Measurements from ENCODE around the gene ID3. TPM values are rescaled to one million over a fixed set of nuclear protein-coding genes. Genes with fewer than 3 reads are reported as not detected.

The ID3 gene, protein sequence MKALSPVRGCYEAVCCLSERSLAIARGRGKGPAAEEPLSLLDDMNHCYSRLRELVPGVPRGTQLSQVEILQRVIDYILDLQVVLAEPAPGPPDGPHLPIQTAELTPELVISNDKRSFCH
- 1,094 TPM for total RNA-seq

DNA sequence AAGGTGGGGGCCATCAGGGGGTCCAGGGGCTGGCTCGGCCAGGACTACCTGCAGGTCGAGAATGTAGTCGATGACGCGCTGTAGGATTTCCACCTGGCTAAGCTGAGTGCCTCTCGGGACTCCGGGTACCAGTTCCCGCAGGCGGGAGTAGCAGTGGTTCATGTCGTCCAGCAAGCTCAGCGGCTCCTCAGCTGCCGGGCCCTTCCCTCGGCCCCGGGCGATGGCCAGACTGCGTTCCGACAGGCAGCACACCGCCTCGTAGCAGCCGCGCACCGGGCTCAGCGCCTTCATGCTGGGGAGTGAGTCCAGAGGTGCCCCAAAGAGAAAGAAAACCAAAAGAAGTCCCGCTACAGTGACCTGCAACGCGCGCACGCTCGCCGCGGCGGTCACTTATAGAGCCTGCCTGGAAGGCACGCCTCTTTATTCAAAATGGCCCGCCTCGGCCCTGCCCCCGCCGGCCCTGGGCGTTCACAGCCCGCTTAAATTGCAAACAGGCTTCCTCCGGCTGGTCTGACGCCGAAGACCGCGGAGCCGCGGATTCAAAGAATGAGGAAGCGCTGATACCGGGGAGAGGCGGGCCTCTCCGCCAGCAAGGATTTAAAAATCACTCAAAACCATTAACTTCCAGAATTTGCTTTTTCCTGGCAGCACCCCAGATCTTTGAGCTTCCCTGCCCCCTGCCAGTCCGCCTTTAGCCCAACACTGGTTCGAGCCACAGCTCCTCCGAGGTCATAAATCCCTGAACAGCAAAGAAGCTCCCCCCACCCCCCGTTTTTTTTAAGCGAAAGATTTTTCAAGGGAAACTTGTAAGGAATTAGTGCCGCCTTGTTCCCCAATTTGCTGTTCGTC is at the start of gene ID3:
Gene ID3, minus strand, starts transcription at position 366 of the 849 bp plus-strand sequence. Its CDS starts 75 bp downstream, at position 291.
- Histone ChIP-seq H3K36me3 (peaks cover 17 to 25% of the 10 kb centered on the region in 2 donors), H3K27me3 (no peaks in the 10 kb centered on the region), H3K4me1 (peaks cover 22 to 33% of the 10 kb centered on the region in 2 donors), H3K4me3 (peak within 1 kb of the TSS; percentile 89 to 95), H3K9me3 (no peaks in the 10 kb centered on the region), H3K27ac (peak within 1 kb of the TSS; percentile 92)
- peak; percentile 94 to 99 for DNase-seq (ENCODE audit: low spot score in 2 of 2)
- peak in 1 of 3 experiments; percentile 3 for TF ChIP-seq CTCF (IDR thresholded peaks at IDR 0.05)
- intact Hi-C loops (cut with DNase I), result loop anchor here (1.0 kb wide), 1 partner anchor 18 kb away; no protein-coding TSS in a partner anchor

DNA sequence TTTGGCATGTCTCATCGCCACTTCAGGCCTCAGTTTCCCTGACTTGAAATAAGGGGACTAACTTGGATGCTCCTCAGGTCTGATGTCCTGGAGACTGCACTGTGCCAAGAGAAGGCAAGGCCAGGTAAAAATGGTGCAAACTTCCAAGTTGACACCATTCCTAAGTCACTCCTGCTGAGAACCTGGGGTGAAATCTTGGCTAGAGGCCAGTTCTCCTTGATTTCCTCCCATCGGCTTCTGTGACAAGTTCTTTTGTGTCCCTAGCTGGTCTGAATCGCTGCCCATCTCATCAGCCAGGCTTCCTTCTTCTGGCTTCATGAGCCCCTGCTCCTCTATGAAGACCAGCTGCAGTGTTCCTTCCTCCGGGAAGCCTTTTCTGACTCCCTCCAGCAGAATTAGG is 48.6 kb upstream of the ID3 start:
- Histone ChIP-seq H3K4me1 (no peaks in the 10 kb centered on the region), H3K27ac (no peak overlapping the region), H3K4me3 (no peak overlapping the region), H3K36me3 (no peaks in the 10 kb centered on the region), H3K9me3 (no peaks in the 10 kb centered on the region), H3K27me3 (no peaks in the 10 kb centered on the region)
- TF ChIP-seq CTCF (IDR thresholded peaks at IDR 0.05), result no peak
- DNase-seq (ENCODE audit: low spot score in 2 of 2), result no peak
- intact Hi-C loops (cut with DNase I), result no loop called here

- Histone ChIP-seq H3K27me3 (no peaks in the 10 kb centered on the region), H3K27ac (no peak overlapping the region), H3K36me3 (no peaks in the 10 kb centered on the region), H3K4me3 (no peak overlapping the region), H3K9me3 (no peaks in the 10 kb centered on the region), H3K4me1 (no peaks in the 10 kb centered on the region)
- TF ChIP-seq CTCF (IDR thresholded peaks at IDR 0.05), result no peak
- intact Hi-C loops (cut with DNase I), result no loop called here
- no peak for DNase-seq (ENCODE audit: low spot score in 2 of 2)
Observed at GRCh38 chr1:23601968-23602876, 42.9 kb upstream of the ID3 start.

DNA sequence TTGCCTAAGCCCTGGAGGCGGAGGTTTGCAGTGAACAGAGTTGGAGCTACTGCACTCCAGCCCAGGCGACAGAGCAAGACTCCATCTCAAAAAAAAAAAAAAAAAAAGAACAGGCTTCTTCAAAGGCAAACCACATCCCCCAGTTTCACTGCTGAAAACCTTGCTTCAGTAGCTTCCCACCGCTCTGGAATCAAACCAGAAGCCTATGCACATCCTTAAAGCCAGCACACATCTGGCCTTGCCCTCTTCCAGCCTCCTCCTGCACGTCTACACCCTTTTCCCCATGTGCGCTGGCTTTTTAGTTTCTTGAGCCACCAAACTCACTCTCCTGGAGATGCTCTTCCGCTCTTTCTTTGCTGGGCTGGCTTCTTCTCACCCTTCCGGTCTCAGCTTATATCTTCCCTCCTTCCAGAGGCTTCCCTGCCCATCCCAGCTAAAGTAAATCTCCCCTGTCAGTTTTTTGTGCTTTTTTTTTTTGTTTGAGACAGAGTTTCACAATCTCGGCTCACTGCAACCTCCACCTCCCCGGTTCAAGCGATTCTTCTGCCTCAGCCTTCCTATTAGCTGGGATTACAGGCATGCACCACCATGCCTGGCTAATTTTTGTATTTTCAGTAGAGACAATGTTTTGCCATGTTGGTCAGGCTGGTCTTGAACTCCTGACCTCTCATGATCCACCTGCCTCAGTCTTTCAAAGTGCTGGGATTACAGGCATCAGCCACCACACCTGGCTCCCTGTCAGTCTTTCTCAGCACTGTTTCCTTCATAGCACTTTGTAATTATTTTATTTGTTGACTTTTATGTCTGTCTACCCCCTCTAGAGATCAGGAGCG is 42.0 kb upstream of the ID3 start:
- H3K9me3 ChIP-seq, result no peaks in the 10 kb centered on the region
- H3K36me3 ChIP-seq, result no peaks in the 10 kb centered on the region
- no peak overlapping the region for H3K27ac ChIP-seq
- TF ChIP-seq CTCF (IDR thresholded peaks at IDR 0.05), result no peak
- H3K27me3 ChIP-seq, result no peaks in the 10 kb centered on the region
- no peak overlapping the region for H3K4me3 ChIP-seq
- intact Hi-C loops (cut with DNase I), result no loop called here
- no peak for DNase-seq (ENCODE audit: low spot score in 2 of 2)
- H3K4me1 ChIP-seq, result no peaks in the 10 kb centered on the region

DNA sequence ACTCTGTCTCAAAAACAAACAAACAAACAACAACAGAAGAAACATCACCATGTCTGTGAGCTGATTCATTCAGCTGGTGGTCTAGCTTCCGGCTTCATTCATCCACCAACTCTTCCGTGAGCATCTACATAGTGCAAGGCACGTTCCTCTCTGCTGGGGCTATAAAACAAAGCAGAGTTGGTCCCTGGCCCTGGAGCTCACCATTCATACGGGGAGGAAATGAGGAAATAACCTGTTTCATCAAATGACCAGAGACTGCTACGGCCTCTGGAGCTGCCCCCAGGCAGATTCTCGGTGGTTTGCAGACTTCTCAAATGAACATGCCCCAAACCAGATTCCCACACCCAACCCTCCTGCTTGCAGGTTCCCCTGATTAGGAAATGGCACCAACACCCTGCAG is 41.0 kb upstream of the ID3 start:
- Histone ChIP-seq H3K27ac (no peak overlapping the region), H3K9me3 (no peaks in the 10 kb centered on the region), H3K36me3 (no peaks in the 10 kb centered on the region), H3K4me3 (no peak overlapping the region), H3K27me3 (no peaks in the 10 kb centered on the region), H3K4me1 (no peaks in the 10 kb centered on the region)
- no peak for TF ChIP-seq CTCF (IDR thresholded peaks at IDR 0.05)
- intact Hi-C loops (cut with DNase I), result no loop called here
- DNase-seq (ENCODE audit: low spot score in 2 of 2), result no peak
